Activated CD8-positive, alpha-beta memory T cell treated with anti-CD3 and anti-CD28 coated beads, Interleukin-2, amount 50 U/mL, for 24 hours (primary cell): ENCODE data around the gene PRMT7.

Experiments
- DNase-seq: peaks from one replicate; pipeline ENCODE4 v3.0.0-alpha.2; 2020; ENCODE audit errors: extremely low read depth

Gene PRMT7

GRCh38 chr16:68395167-68395786 is 84.5 kb downstream of the PRMT7 start:
- DNase-seq: no peak

GRCh38 chr16:68395815-68396214 is 85.0 kb downstream of the PRMT7 start:
- no peak for DNase-seq

- DNase-seq: no peak
These were observed 85.7 kb downstream of the PRMT7 start for GRCh38 chr16:68396481-68396880.

GRCh38 chr16:68397710-68398201 is 86.9 kb downstream of the PRMT7 start:
- no peak for DNase-seq

- no peak for DNase-seq
These were observed 88.6 kb downstream of the PRMT7 start for GRCh38 chr16:68399456-68399855.

GRCh38 chr16:68400083-68400923 is 89.5 kb downstream of the PRMT7 start:
- no peak for DNase-seq

GRCh38 chr16:68400924-68401460 is 90.2 kb downstream of the PRMT7 start:
- no peak for DNase-seq

- no peak for DNase-seq
These were observed 91.3 kb downstream of the PRMT7 start for GRCh38 chr16:68401871-68402747.

- no peak for DNase-seq
These were observed 91.9 kb downstream of the PRMT7 start for GRCh38 chr16:68402748-68403040.

- no peak for DNase-seq
These were observed 92.4 kb downstream of the PRMT7 start for GRCh38 chr16:68403177-68403576.

GRCh38 chr16:68403704-68404103 is 92.9 kb downstream of the PRMT7 start:
- no peak for DNase-seq

GRCh38 chr16:68404736-68405345 is 94.0 kb downstream of the PRMT7 start:
- no peak for DNase-seq

- DNase-seq: no peak
These were observed 95.8 kb downstream of the PRMT7 start for GRCh38 chr16:68406458-68407152.
